ENCODE results near the gene LPIN1.

LPIN1 gene

GRCh38 chr2:11705063-11705462, 41.4 kb upstream of the LPIN1 start:
- Histone ChIP-seq H3K36me3 (ENCODE audit: control insufficient read depth, insufficient read depth, low read length) (no peaks in the 10 kb centered on the region), H3K4me1 (ENCODE audit: control insufficient read depth, insufficient read depth, low read length) (no peaks in the 10 kb centered on the region), H3K9ac (ENCODE audit: low read length) (no peak overlapping the region), H3K9me3 (ENCODE audit: control insufficient read depth, insufficient read depth, low read depth, low read length) (peaks cover 11% of the 10 kb centered on the region), H3K27ac (ENCODE audit: low read depth, low read length) (no peak overlapping the region), H3K4me3 (ENCODE audit: low read depth, low read length) (no peak overlapping the region), H3K27me3 (ENCODE audit: control insufficient read depth, insufficient read depth, low read length) (no peaks in the 10 kb centered on the region)

- Histone ChIP-seq H3K27ac (ENCODE audit: low read depth, low read length) (no peak overlapping the region), H3K36me3 (ENCODE audit: control insufficient read depth, insufficient read depth, low read length) (no peaks in the 10 kb centered on the region), H3K9me3 (ENCODE audit: control insufficient read depth, insufficient read depth, low read depth, low read length) (peaks cover 11% of the 10 kb centered on the region), H3K27me3 (ENCODE audit: control insufficient read depth, insufficient read depth, low read length) (no peaks in the 10 kb centered on the region), H3K4me1 (ENCODE audit: control insufficient read depth, insufficient read depth, low read length) (no peaks in the 10 kb centered on the region), H3K4me3 (ENCODE audit: low read depth, low read length) (no peak overlapping the region), H3K9ac (ENCODE audit: low read length) (no peak overlapping the region)
Observed at GRCh38 chr2:11705711-11706110, 40.7 kb upstream of the LPIN1 start.

GRCh38 chr2:11708106-11708505, 38.3 kb upstream of the LPIN1 start:
- H3K36me3 ChIP-seq (ENCODE audit: control insufficient read depth, insufficient read depth, low read length) = no peaks in the 10 kb centered on the region
- H3K9me3 ChIP-seq (ENCODE audit: control insufficient read depth, insufficient read depth, low read depth, low read length) = peaks cover 11% of the 10 kb centered on the region
- no peak overlapping the region for H3K27ac ChIP-seq (ENCODE audit: low read depth, low read length)
- no peaks in the 10 kb centered on the region for H3K4me1 ChIP-seq (ENCODE audit: control insufficient read depth, insufficient read depth, low read length)
- no peak overlapping the region for H3K4me3 ChIP-seq (ENCODE audit: low read depth, low read length)
- H3K27me3 ChIP-seq (ENCODE audit: control insufficient read depth, insufficient read depth, low read length) = no peaks in the 10 kb centered on the region
- no peak overlapping the region for H3K9ac ChIP-seq (ENCODE audit: low read length)

DNA sequence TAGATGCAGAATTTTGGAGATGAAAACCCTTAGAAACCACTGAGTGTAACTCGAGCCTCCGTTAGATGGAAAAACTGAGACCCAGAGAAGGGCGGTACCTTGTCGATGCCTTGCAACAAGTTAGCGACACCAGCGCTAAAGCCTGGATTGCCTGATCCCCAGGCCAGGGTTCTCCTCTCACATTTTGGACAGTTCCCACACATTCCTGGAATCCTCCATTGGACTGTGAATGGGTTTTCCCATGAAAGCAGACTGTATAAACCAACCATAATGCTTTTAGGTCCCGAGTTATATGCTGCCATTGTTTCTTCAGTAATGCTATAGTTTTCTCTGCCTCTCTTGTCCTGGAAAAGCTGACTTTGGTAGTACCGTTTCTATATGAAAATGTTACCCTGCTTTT, 37.1 kb upstream of the LPIN1 start:
- Histone ChIP-seq H3K4me3 (ENCODE audit: low read depth, low read length) (no peak overlapping the region), H3K9me3 (ENCODE audit: control insufficient read depth, insufficient read depth, low read depth, low read length) (peaks cover 11% of the 10 kb centered on the region), H3K4me1 (ENCODE audit: control insufficient read depth, insufficient read depth, low read length) (no peaks in the 10 kb centered on the region), H3K27me3 (ENCODE audit: control insufficient read depth, insufficient read depth, low read length) (no peaks in the 10 kb centered on the region), H3K36me3 (ENCODE audit: control insufficient read depth, insufficient read depth, low read length) (no peaks in the 10 kb centered on the region), H3K9ac (ENCODE audit: low read length) (no peak overlapping the region), H3K27ac (ENCODE audit: low read depth, low read length) (no peak overlapping the region)

DNA sequence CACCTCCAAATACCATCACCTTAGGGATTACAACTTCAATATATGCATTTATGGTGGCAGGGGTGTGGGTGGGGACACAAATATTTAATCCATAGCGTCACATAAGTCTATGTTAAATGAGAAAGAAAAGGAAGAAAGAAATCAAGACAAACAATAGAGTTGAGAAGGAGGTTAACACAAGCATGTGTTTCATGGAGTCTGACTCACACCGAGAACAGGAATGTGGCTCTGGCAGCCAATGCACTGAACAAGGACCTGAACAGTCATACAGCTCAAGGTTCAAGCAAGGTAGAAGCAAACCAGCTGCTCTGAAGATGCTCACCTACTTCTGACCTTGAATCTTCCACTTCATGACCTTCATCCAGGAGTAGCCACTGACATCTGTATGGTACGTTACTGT, 36.2 kb upstream of the LPIN1 start:
- H3K27me3 ChIP-seq (ENCODE audit: control insufficient read depth, insufficient read depth, low read length) = no peaks in the 10 kb centered on the region
- H3K9ac ChIP-seq (ENCODE audit: low read length) = no peak overlapping the region
- no peak overlapping the region for H3K4me3 ChIP-seq (ENCODE audit: low read depth, low read length)
- H3K4me1 ChIP-seq (ENCODE audit: control insufficient read depth, insufficient read depth, low read length) = no peaks in the 10 kb centered on the region
- peaks cover 11% of the 10 kb centered on the region for H3K9me3 ChIP-seq (ENCODE audit: control insufficient read depth, insufficient read depth, low read depth, low read length)
- no peak overlapping the region for H3K27ac ChIP-seq (ENCODE audit: low read depth, low read length)
- H3K36me3 ChIP-seq (ENCODE audit: control insufficient read depth, insufficient read depth, low read length) = no peaks in the 10 kb centered on the region

- H3K9me3 ChIP-seq (ENCODE audit: control insufficient read depth, insufficient read depth, low read depth, low read length) = peaks cover 7% of the 10 kb centered on the region
- H3K27ac ChIP-seq (ENCODE audit: low read depth, low read length) = no peak overlapping the region
- no peak overlapping the region for H3K9ac ChIP-seq (ENCODE audit: low read length)
- no peaks in the 10 kb centered on the region for H3K36me3 ChIP-seq (ENCODE audit: control insufficient read depth, insufficient read depth, low read length)
- H3K4me3 ChIP-seq (ENCODE audit: low read depth, low read length) = no peak overlapping the region
- H3K27me3 ChIP-seq (ENCODE audit: control insufficient read depth, insufficient read depth, low read length) = no peaks in the 10 kb centered on the region
- H3K4me1 ChIP-seq (ENCODE audit: control insufficient read depth, insufficient read depth, low read length) = no peaks in the 10 kb centered on the region
Observed at GRCh38 chr2:11710632-11711353, 35.6 kb upstream of the LPIN1 start.

DNA sequence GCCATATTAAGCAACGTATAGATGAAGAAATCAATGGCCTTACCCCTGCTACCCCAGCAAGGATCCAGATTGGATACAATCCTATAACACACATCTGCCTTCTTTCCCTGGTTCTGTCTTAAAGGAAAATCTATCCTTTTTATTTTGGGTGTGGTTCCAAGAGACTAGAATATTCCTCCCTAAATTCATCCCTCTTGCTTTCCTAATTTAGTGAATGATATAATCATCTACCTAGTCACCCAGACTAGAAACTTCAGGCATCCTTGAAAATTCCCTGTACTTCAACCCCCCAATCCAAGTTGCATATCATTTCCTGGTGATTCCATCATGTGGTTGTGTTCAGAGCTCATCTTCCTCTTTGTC, 35.1 kb upstream of the LPIN1 start:
- peaks cover 2% of the 10 kb centered on the region for H3K9me3 ChIP-seq (ENCODE audit: control insufficient read depth, insufficient read depth, low read depth, low read length)
- H3K4me1 ChIP-seq (ENCODE audit: control insufficient read depth, insufficient read depth, low read length) = no peaks in the 10 kb centered on the region
- H3K4me3 ChIP-seq (ENCODE audit: low read depth, low read length) = no peak overlapping the region
- H3K36me3 ChIP-seq (ENCODE audit: control insufficient read depth, insufficient read depth, low read length) = no peaks in the 10 kb centered on the region
- H3K27me3 ChIP-seq (ENCODE audit: control insufficient read depth, insufficient read depth, low read length) = no peaks in the 10 kb centered on the region
- H3K27ac ChIP-seq (ENCODE audit: low read depth, low read length) = no peak overlapping the region
- H3K9ac ChIP-seq (ENCODE audit: low read length) = no peak overlapping the region

DNA sequence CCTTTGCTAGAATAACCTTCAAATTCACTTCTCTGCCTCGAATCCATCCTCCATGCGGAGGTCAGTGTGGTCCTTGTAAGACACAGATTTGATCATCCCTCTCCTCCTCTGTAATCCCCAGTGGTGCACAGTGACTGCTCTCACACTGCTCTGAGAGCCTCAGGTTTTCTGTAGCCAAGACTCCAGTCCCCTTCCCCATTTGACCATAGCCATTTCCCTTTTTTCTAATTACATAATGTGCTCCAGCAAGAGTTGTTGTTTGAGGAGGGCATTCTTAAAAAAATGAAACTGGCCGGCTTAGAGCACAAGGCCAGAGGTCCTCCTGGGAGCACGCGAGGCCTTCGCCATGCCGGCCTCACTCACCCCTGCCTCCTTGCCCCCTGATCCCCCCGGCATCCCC, 34.7 kb upstream of the LPIN1 start:
- Histone ChIP-seq H3K9me3 (ENCODE audit: control insufficient read depth, insufficient read depth, low read depth, low read length) (peaks cover 2% of the 10 kb centered on the region; the same call in 1 of the 2 replicates), H3K27me3 (ENCODE audit: control insufficient read depth, insufficient read depth, low read length) (no peaks in the 10 kb centered on the region), H3K36me3 (ENCODE audit: control insufficient read depth, insufficient read depth, low read length) (no peaks in the 10 kb centered on the region), H3K4me1 (ENCODE audit: control insufficient read depth, insufficient read depth, low read length) (no peaks in the 10 kb centered on the region), H3K27ac (ENCODE audit: low read depth, low read length) (no peak overlapping the region), H3K9ac (ENCODE audit: low read length) (no peak overlapping the region), H3K4me3 (ENCODE audit: low read depth, low read length) (no peak overlapping the region)

DNA sequence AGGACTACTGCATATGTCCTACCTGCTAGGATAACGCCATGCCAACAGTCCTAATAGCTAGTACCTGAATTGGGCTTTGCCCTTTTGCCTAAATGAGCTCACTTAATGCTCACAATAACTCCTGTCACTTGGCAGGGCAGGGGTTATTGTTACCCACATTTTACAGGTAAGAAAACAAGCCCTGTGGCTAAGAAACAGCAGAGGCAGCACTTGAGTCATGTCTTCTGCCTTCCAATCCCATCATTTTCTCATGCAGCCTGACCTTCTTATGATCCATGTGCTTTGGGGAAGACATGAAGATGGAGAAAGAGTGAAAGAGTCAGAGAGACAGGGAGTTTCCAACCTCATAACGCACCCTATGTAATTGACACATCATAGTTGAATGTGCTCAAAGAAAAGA, 33.6 kb upstream of the LPIN1 start:
- no peaks in the 10 kb centered on the region for H3K36me3 ChIP-seq (ENCODE audit: control insufficient read depth, insufficient read depth, low read length)
- H3K27me3 ChIP-seq (ENCODE audit: control insufficient read depth, insufficient read depth, low read length) = no peaks in the 10 kb centered on the region
- H3K4me3 ChIP-seq (ENCODE audit: low read depth, low read length) = no peak overlapping the region
- no peaks in the 10 kb centered on the region for H3K4me1 ChIP-seq (ENCODE audit: control insufficient read depth, insufficient read depth, low read length)
- no peak overlapping the region for H3K27ac ChIP-seq (ENCODE audit: low read depth, low read length)
- no peaks in the 10 kb centered on the region for H3K9me3 ChIP-seq (ENCODE audit: control insufficient read depth, insufficient read depth, low read depth, low read length)
- H3K9ac ChIP-seq (ENCODE audit: low read length) = no peak overlapping the region

DNA sequence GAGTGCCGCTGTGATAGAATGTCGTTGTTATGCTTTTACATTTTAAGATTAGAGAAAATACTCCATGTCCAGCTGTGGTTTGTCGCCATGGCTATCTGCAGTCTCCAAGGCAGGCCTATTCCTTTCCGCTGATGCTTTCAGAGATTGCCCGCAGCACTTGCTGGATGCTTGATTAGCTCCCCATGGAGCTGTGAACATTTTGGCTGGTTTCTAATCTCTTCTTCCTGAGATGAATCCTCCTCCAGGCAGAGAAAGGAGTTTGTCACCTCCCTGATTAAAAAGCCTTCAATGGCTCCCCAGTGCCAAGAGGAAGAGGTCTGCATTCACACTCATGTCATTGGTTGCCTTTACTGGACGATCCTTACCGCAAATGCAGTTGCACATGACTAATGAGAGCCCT, 32.6 kb upstream of the LPIN1 start:
- H3K36me3 ChIP-seq (ENCODE audit: control insufficient read depth, insufficient read depth, low read length) = no peaks in the 10 kb centered on the region
- no peak overlapping the region for H3K27ac ChIP-seq (ENCODE audit: low read depth, low read length)
- no peaks in the 10 kb centered on the region for H3K27me3 ChIP-seq (ENCODE audit: control insufficient read depth, insufficient read depth, low read length)
- no peak overlapping the region for H3K4me3 ChIP-seq (ENCODE audit: low read depth, low read length)
- H3K4me1 ChIP-seq (ENCODE audit: control insufficient read depth, insufficient read depth, low read length) = no peaks in the 10 kb centered on the region
- no peak overlapping the region for H3K9ac ChIP-seq (ENCODE audit: low read length)
- H3K9me3 ChIP-seq (ENCODE audit: control insufficient read depth, insufficient read depth, low read depth, low read length) = no peaks in the 10 kb centered on the region

DNA sequence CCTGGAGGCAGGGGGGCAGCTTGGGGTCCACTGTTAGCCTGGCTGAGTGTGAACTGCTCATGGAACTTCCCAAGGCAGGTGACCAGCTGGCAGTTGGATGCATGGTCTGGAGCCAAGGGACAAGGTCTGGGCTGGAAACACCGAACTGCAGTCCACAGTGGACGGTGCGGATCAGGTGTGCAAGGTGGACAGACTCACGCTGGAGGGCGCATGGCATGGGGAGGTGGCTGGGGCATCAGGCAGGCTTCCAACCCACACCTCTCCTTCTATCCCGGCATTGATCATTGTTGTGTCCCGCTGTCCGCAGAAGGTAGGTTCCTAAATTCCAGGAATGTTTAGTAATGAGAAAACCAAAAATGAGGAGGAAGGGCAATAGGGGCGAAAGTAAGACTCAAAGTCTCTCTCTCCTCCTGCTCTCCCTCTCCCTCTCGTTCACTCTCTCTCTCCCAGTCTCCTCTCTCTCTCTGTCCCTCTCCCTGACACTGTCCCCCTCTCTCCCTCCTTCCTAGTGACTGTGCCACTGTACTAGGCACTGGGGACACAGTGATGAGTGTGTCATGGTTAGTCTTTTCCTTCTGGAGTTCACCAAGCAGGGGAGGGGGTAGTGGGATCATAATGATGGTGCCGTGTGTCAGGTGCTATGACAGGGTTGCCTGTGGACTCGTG, 30.3 kb upstream of the LPIN1 start:
- H3K36me3 ChIP-seq (ENCODE audit: control insufficient read depth, insufficient read depth, low read length) = no peaks in the 10 kb centered on the region
- no peaks in the 10 kb centered on the region for H3K9me3 ChIP-seq (ENCODE audit: control insufficient read depth, insufficient read depth, low read depth, low read length)
- H3K4me1 ChIP-seq (ENCODE audit: control insufficient read depth, insufficient read depth, low read length) = no peaks in the 10 kb centered on the region
- H3K9ac ChIP-seq (ENCODE audit: low read length) = no peak overlapping the region
- H3K27ac ChIP-seq (ENCODE audit: low read depth, low read length) = no peak overlapping the region
- no peaks in the 10 kb centered on the region for H3K27me3 ChIP-seq (ENCODE audit: control insufficient read depth, insufficient read depth, low read length)
- H3K4me3 ChIP-seq (ENCODE audit: low read depth, low read length) = no peak overlapping the region
